Ovary (tissue), 9 donors: ENCODE data around the gene TBX1. TPM values are rescaled to one million over a fixed set of nuclear protein-coding genes. Genes with fewer than 3 reads are reported as not detected.

Experiments used
- DNase-seq, 5 donors: peaks; one replicate each; pipeline ENCODE4 v3.0.0-alpha.2; 2019 to 2020
- H3K27ac ChIP-seq, 2 donors: fragments of 200-600 bp; one replicate each; pipeline versions ENCODE4 v1.5.1 to v1.8.0; 2019 to 2022
- H3K27me3 ChIP-seq: fragments of 200-600 bp; one replicate; pipeline ENCODE4 v1.8.0; 2022
- H3K36me3 ChIP-seq: fragments of 200-600 bp; sonication (generic); one replicate; pipeline ENCODE4 v1.5.1; 2019
- H3K4me1 ChIP-seq: one replicate; pipeline ENCODE4 v1.8.1; 2013; ENCODE audit warnings: mild to moderate bottlenecking, moderate library complexity; ENCODE audit not compliant: insufficient read depth
- H3K4me3 ChIP-seq: fragments of 200-600 bp; sonication (generic); one replicate; pipeline ENCODE4 v1.5.1; 2017
- H3K9me3 ChIP-seq, 2 donors: fragments of 200-600 bp in 1 of 2; sonication (generic) in 1 of 2; one replicate each; pipeline versions ENCODE4 v1.5.1 to v1.8.1; 2013 to 2019; ENCODE audit warnings: mild to moderate bottlenecking in 1 of 2, moderate library complexity in 1 of 2
- EP300 ChIP-seq: sonication (generic); formaldehyde crosslinking; IDR thresholded peaks from one replicate; pipeline ENCODE4 v1.6.1; 2017; ENCODE audit warnings: antibody characterized with exemption
- POLR2A ChIP-seq: fragments of 450-650 bp; IDR thresholded peaks from one replicate; pipeline ENCODE4 v1.6.1; 2017; ENCODE audit warnings: antibody characterized with exemption, mild to moderate bottlenecking, moderate library complexity
- WGBS, 3 donors: extraction: QIAGEN DNeasy Blood & Tissue Kit in 1 of 3; methylation state at CpG; one replicate each; pipeline versions ENCODE4 v1.1.5 to v1.1.7; 2013 to 2017; 5-methylcytosine and 5-hydroxymethylcytosine counted together
- intact Hi-C, 4 donors: fragments of 100-400 bp; cut with DNase I; formaldehyde crosslinking; loops; one replicate each; pipeline versions ENCODE4 v1.11.0 to v1.15.1; 2022 to 2023
- polyA plus RNA-seq, 2 donors: library from polyadenylated mRNA; stranded (reverse); fragments of 200-250 nt in 1 of 2; fragments of 350-450 nt in 1 of 2; fragmentation: Illumina TruSeq in 1 of 2; extraction: RNeasy Lipid Tissue Mini Kit (QIAGEN cat#74804) in 1 of 2; gene quantifications; one replicate each; pipeline ENCODE4 v1.2.3, GENCODE V29; 2013 to 2014
- total RNA-seq, 7 donors: library from RNA; depleted of rRNA in 2 of 7; stranded (reverse); fragments of >200 nt in 2 of 7; fragmentation: NEBNext Ultra II Directional in 3 of 7; extraction: Animal tissue kit (Norgen Biotek cat#: 25700) in 3 of 7; gene quantifications; one replicate each; pipeline versions ENCODE4 v1.1.0 to v1.2.4, GENCODE V29; 2016 to 2023
- TF ChIP-seq, protein P1 (sequence below), 3 donors: fragments of 450-650 bp in 2 of 3; fragments of 200-600 bp in 1 of 3; IDR thresholded peaks; one replicate each; pipeline versions ENCODE4 v1.5.1 to v1.8.0; 2016 to 2022; ENCODE audit warnings: antibody characterized with exemption in 3 of 3, mild to moderate bottlenecking in 1 of 3
- donor health status: DM: no; HTN: no; CAD: no; lungs with moderate emphysema.
- donor health status: DM: no; HTN: no; CAD: no.
- donor health status: Bipolar disorder and iron deficiency.
- donor health status: DM: yes; HTN: yes; CAD: no.
- donor health status: DM: no; HTN: no; CAD: no.
- donor health status: DM: yes; HTN: yes; CAD: no.

The TBX1 gene
- total and polyA plus RNA-seq, 9 donors = 1.2 to 23.8 (median 2.9) TPM; not detected in 1

DNA sequence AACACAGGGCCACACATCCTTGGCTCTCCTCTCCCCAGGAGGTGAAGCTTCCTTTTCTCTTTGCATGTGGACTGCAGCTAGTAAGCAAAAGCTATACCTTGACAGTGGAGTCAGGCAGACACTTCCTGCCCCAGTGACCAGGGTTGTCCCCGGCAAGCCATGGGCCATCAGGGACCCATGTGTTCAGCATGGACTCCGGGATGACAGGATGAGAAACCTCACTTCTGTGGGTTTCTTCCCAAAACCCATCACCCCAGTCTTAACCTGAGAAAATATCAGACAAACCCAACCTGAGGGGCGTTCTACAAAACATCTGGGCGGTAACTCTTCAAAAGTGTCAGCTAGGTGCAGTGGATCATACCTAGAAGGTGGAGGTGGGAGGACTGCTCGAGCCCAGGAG is 53.9 kb downstream of the TBX1 start:
- DNase-seq = no peak
- WGBS, 3 donors = 92 to 96% (median 96%) methylated on average over 5 of the region's 5 CpGs
- H3K36me3 ChIP-seq = no peaks in the 10 kb centered on the region
- TF ChIP-seq POLR2A (no peak), EP300 (no peak)
- TF ChIP-seq, protein P1, sequence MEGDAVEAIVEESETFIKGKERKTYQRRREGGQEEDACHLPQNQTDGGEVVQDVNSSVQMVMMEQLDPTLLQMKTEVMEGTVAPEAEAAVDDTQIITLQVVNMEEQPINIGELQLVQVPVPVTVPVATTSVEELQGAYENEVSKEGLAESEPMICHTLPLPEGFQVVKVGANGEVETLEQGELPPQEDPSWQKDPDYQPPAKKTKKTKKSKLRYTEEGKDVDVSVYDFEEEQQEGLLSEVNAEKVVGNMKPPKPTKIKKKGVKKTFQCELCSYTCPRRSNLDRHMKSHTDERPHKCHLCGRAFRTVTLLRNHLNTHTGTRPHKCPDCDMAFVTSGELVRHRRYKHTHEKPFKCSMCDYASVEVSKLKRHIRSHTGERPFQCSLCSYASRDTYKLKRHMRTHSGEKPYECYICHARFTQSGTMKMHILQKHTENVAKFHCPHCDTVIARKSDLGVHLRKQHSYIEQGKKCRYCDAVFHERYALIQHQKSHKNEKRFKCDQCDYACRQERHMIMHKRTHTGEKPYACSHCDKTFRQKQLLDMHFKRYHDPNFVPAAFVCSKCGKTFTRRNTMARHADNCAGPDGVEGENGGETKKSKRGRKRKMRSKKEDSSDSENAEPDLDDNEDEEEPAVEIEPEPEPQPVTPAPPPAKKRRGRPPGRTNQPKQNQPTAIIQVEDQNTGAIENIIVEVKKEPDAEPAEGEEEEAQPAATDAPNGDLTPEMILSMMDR (IDR thresholded peaks at IDR 0.05) = no peak
- H3K27me3 ChIP-seq = no peaks in the 10 kb centered on the region
- H3K27ac ChIP-seq = no peak overlapping the region
- intact Hi-C loops = no loop called here
- no peak overlapping the region for H3K4me3 ChIP-seq
- H3K4me1 ChIP-seq = peaks cover 8% of the 10 kb centered on the region
- no peaks in the 10 kb centered on the region for H3K9me3 ChIP-seq

DNA sequence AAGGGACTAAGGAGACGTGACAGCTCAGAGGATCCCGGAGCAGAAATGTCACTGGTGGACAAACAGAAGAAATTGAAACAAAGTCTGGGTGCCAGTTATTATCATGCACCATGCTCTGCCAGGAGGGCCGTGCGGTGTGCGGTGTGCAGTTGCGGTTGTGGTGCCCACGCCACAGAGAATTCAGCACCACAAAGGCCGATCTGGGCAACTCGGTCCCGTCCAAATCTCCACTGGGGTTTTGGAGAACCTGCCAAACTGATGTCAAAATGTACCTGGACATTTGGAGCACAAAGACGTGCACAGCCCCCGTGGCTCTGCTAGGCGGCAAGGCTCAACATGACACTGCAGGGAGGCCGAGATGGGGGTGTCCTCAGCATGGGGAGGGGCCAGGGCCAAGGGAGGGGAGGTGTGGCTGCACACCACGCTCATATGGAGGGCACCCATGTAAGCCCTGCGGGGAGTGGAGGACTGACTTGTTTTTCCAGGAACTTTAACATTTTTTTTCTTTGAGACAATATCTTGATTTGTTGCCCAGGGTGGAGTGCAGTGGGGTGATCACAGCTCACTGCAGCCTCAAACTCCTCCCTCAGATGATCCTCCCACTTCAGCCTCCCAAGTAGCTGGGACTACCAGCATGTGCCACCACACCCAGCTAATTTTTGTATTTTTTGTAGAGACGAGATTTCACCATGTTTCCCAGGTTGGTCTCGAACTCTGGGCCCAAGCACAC is 54.7 kb downstream of the TBX1 start:
- H3K27me3 ChIP-seq = no peaks in the 10 kb centered on the region
- H3K9me3 ChIP-seq = no peaks in the 10 kb centered on the region
- WGBS, 3 donors = 93 to 96% (median 93%) methylated on average over 18 of the region's 18 CpGs
- peaks cover 8% of the 10 kb centered on the region for H3K4me1 ChIP-seq
- TF ChIP-seq POLR2A (no peak), EP300 (no peak)
- TF ChIP-seq, protein P1 (IDR thresholded peaks at IDR 0.05) = no peak
- no peaks in the 10 kb centered on the region for H3K36me3 ChIP-seq
- intact Hi-C loops = no loop called here
- no peak overlapping the region for H3K27ac ChIP-seq
- no peak for DNase-seq
- no peak overlapping the region for H3K4me3 ChIP-seq

DNA sequence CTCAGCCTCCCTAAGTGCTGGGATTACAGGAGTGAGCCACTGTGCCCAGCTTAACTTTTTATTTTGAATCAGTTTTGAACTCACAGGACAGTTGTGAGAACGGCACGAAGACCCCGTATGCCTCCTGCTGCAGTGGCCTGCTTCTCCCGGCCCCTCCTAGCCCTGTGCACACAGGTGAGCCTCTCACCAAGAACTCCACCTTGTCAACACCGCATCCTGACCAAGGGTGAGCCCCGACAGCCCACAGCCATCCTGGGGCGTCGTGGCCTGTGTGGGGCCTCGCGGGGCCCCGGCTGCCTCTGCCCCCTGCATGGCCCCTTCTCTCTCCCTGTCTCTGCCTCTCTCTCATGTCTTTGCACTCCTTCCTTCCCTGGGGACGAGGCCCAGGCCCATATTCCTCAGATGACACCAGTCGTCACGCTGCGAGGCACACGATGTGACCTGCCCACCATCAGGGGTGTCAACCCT is 55.3 kb downstream of the TBX1 start:
- WGBS, 3 donors = 92 to 94% (median 93%) methylated on average over 16 of the region's 16 CpGs
- Histone ChIP-seq H3K4me3 (no peak overlapping the region), H3K36me3 (no peaks in the 10 kb centered on the region), H3K27me3 (no peaks in the 10 kb centered on the region), H3K27ac (no peak overlapping the region), H3K4me1 (peaks cover 6% of the 10 kb centered on the region), H3K9me3 (no peaks in the 10 kb centered on the region)
- intact Hi-C loops = no loop called here
- TF ChIP-seq, protein P1 (IDR thresholded peaks at IDR 0.05) = no peak
- no peak for TF ChIP-seq EP300
- no peak for TF ChIP-seq POLR2A
- DNase-seq = peak in 1 of 5 donors; percentile 7

DNA sequence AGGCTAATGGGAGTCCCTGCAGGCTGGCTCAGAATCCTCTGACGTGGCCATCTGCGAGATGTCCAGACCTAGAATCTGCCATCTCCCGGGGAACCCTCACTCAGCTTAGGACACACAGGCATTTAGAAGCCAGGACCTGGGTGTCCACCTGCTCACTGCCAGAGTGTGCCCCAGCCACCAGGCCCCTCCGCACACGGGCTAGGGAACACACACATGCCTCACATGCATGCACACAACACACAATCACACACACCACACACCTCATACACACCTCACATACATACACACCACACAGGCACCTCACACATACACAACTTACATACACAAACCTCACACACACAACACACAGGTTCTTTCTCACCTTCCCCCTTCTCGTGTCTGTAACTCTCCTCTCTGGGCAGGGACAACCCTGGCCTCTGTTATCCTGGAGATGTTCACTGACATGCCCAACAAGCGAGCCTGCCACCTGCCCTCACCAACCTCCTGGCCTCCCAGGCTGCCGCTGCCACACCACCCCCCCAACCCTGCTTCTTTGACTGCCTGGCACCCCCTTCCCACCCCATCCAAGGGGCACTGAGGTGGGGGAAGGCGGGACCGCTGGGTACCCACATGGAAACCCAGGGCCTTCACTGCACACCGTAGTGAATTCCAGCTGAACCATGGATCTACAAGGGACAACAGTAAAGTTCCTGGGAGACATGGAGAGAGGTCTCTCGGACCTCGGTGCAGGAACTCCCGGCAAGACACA is 56.0 kb downstream of the TBX1 start:
- H3K36me3 ChIP-seq = no peaks in the 10 kb centered on the region
- no peak for DNase-seq
- intact Hi-C loops = no loop called here
- no peaks in the 10 kb centered on the region for H3K27me3 ChIP-seq
- WGBS, 3 donors = 94 to 97% (median 96%) methylated on average over 14 of the region's 14 CpGs
- H3K4me3 ChIP-seq = no peak overlapping the region
- TF ChIP-seq POLR2A (no peak), EP300 (no peak)
- TF ChIP-seq, protein P1 (IDR thresholded peaks at IDR 0.05) = no peak
- H3K9me3 ChIP-seq = no peaks in the 10 kb centered on the region
- H3K4me1 ChIP-seq = peaks cover under 1% of the 10 kb centered on the region
- H3K27ac ChIP-seq = no peak overlapping the region

Other genes with a start within 250 kb of the TBX1 start
- gene CLDN5, start 236.4 kb upstream of the TBX1 start, total RNA-seq = 10 to 100 TPM; 16.4 to 62.7 (median 35.6) TPM
- gene CLDN5, start 236.4 kb upstream of the TBX1 start, polyA plus RNA-seq = 100 to 1,000 TPM in 1 of 2 donors, under 1 TPM in 1; 0.48 to 211 TPM
- 10 to 100 TPM; 21.0 to 55.0 (median 38.9) TPM for gene SEPTIN5, start 46.3 kb upstream of the TBX1 start, total RNA-seq
- gene SEPTIN5, start 46.3 kb upstream of the TBX1 start, polyA plus RNA-seq = 10 to 100 TPM; 29.2 to 30.9 TPM
- 10 to 100 TPM in 1 of 7 donors, 1 to 10 TPM in 5, under 1 TPM in 1; 0.71 to 21.5 (median 8.4) TPM for gene GP1BB, start 37.2 kb upstream of the TBX1 start, total RNA-seq
- 1 to 10 TPM in 1 of 2 donors, not detected in 1; 3.7 TPM for gene GP1BB, start 37.2 kb upstream of the TBX1 start, polyA plus RNA-seq
- gene GNB1L, start 94.1 kb downstream of the TBX1 start, total RNA-seq = 10 to 100 TPM in 2 of 7 donors, 1 to 10 TPM in 5; 3.1 to 14.9 (median 6.0) TPM
- gene GNB1L, start 94.1 kb downstream of the TBX1 start, polyA plus RNA-seq = 1 to 10 TPM in 1 of 2 donors, not detected in 1; 5.1 TPM
- gene RTL10, start 94.1 kb downstream of the TBX1 start, total RNA-seq = 10 to 100 TPM in 6 of 7 donors, 1 to 10 TPM in 1; 9.1 to 54.3 (median 16.7) TPM
- 1 to 10 TPM; 7.1 to 7.3 TPM for gene RTL10, start 94.1 kb downstream of the TBX1 start, polyA plus RNA-seq
- gene COMT, start 181.0 kb downstream of the TBX1 start, total RNA-seq = 100 to 1,000 TPM; 143 to 194 (median 161) TPM
- 100 to 1,000 TPM in 1 of 2 donors, 10 to 100 TPM in 1; 23.1 to 200 TPM for gene COMT, start 181.0 kb downstream of the TBX1 start, polyA plus RNA-seq
- 10 to 100 TPM; 21.3 to 37.3 (median 26.9) TPM for gene TXNRD2, start 181.0 kb downstream of the TBX1 start, total RNA-seq
- gene TXNRD2, start 181.0 kb downstream of the TBX1 start, polyA plus RNA-seq = 10 to 100 TPM; 21.3 to 37.8 TPM